OCI-LY7 (cell line): ENCODE results near the gene CMIP. TPM values are rescaled to one million over a fixed set of nuclear protein-coding genes. Genes with fewer than 3 reads are reported as not detected.

Experiments used
- BruUV-seq: library from RNA; stranded (reverse); fragments of 400-500 nt; replicated peaks from 2 replicates; lab custom pipeline; 2021; lab: Mats Ljungman, UMichigan
- CTCF ChIA-PET: fragments of 300-600 bp; sonication (Branson Sonifier 250); formaldehyde crosslinking; loops from one replicate; lab custom pipeline; 2022; ENCODE audit warnings: antibody characterized with exemption; ENCODE audit not compliant: unreplicated experiment; lab: Charles Lee
- POLR2A ChIA-PET: fragments of 300-600 bp; sonication (Branson Sonifier 250); formaldehyde crosslinking; loops from one replicate; lab custom pipeline; 2022; ENCODE audit warnings: antibody characterized with exemption; lab: Charles Lee
- DNase-seq: peaks from one replicate; pipeline ENCODE4 v3.0.0-alpha.2; 2015; ENCODE audit warnings: low spot score
- H2AFZ ChIP-seq: fragments of 200-600 bp; sonication (generic), shearing (Covaris generic); 2 replicates; pipeline ENCODE4 v1.6.1; 2014; ENCODE audit warnings: mild to moderate bottlenecking, antibody characterized with exemption, low read length, moderate library complexity
- H3K27ac ChIP-seq: fragments of 200-600 bp; sonication (generic); 2 replicates; pipeline ENCODE4 v1.5.1; 2014; ENCODE audit warnings: mixed run types, low read depth, mild to moderate bottlenecking, moderate library complexity, low read length, inconsistent platforms; ENCODE audit not compliant: poor library complexity, severe bottlenecking
- H3K36me3 ChIP-seq: fragments of 200-600 bp; sonication (generic); 2 replicates; pipeline ENCODE4 v1.6.1; 2014; ENCODE audit warnings: mild to moderate bottlenecking, antibody characterized with exemption, low read length, moderate library complexity, mixed read lengths; ENCODE audit not compliant: insufficient read depth
- H3K4me1 ChIP-seq: fragments of 200-600 bp; sonication (generic); 2 replicates; pipeline ENCODE4 v1.5.1; 2014; ENCODE audit warnings: mild to moderate bottlenecking, low read length; ENCODE audit not compliant: insufficient read depth, poor library complexity, severe bottlenecking
- H3K4me2 ChIP-seq: fragments of 200-600 bp; sonication (generic); 2 replicates; pipeline ENCODE4 v1.6.1; 2014; ENCODE audit warnings: mild to moderate bottlenecking, low read length
- H3K4me3 ChIP-seq: fragments of 200-600 bp; sonication (generic); 2 replicates; pipeline ENCODE4 v1.5.1; 2014; ENCODE audit warnings: mild to moderate bottlenecking, low read depth, low read length; ENCODE audit not compliant: poor library complexity, severe bottlenecking
- H3K79me2 ChIP-seq: fragments of 200-600 bp; sonication (generic); 2 replicates; pipeline ENCODE4 v1.6.1; 2016; ENCODE audit warnings: low read depth, mild to moderate bottlenecking, low read length, moderate library complexity, mixed read lengths; ENCODE audit not compliant: insufficient read depth
- H3K9me2 ChIP-seq: fragments of 200-600 bp; sonication (generic); 2 replicates; pipeline ENCODE4 v1.6.1; 2016; ENCODE audit warnings: mild to moderate bottlenecking, low read length, mixed read lengths; ENCODE audit not compliant: insufficient read depth
- H3K9me3 ChIP-seq: fragments of 200-600 bp; sonication (generic); 2 replicates; pipeline ENCODE4 v1.6.1; 2014; ENCODE audit warnings: mild to moderate bottlenecking, mixed run types, low read length, mixed read lengths
- H4K20me1 ChIP-seq: fragments of 200-600 bp; sonication (generic); 2 replicates; pipeline ENCODE4 v1.6.1; 2014; ENCODE audit warnings: mild to moderate bottlenecking, antibody characterized with exemption, low read length, moderate library complexity, mixed read lengths; ENCODE audit not compliant: insufficient read depth
- EZH2phosphoT487 ChIP-seq: fragments of 200-600 bp; sonication (generic); IDR thresholded peaks from 2 replicates; pipeline ENCODE4 v1.6.1; 2018; ENCODE audit warnings: low read depth, borderline replicate concordance, mild to moderate bottlenecking, mixed run types, antibody characterized with exemption, low read length, moderate library complexity, mixed read lengths
- intact Hi-C: fragments of 100-400 bp; cut with micrococcal nuclease; formaldehyde crosslinking; loops from one replicate; pipeline ENCODE4 v1.10.0; 2022; ENCODE audit not compliant: unreplicated experiment
- total RNA-seq, 2 experiments: library from RNA; depleted of rRNA in 1 of 2; stranded (reverse); fragments of >200 nt in 1 of 2; shearing (Covaris generic) in 1 of 2; gene quantifications; 2 replicates each; pipeline ENCODE4 v1.2.3, GENCODE V29; 2014 to 2022
- TF ChIP-seq, protein P1 (sequence below): fragments of 200-600 bp; sonication (generic); conservative IDR thresholded peaks from 2 replicates; pipeline ENCODE4 v1.5.1; 2014; ENCODE audit warnings: mild to moderate bottlenecking, antibody characterized with exemption, low read length, moderate library complexity, mixed read lengths

Gene CMIP
- total RNA-seq, 2 experiments from 2014 or later, result 15.4 to 70.3 TPM

DNA sequence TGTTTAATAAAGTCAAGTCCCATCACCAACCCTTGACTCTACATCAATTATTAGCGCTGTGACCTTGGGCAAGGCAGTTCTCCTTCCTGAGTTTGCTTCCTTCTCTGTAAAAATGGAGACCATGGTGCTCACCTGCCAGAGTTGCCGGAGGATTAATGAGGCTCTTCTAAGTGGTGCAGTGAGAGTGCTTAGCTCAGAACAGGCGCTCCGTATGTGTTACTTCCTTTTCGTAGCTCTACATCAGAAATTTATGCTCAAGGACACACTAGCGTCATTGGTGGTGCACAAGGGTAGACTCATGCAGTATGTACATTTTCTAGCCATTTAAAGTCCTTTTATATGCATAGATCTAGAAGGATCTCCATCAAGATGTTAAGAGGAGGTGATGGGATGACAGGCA lies 17.4 kb upstream of the CMIP start:
- Histone ChIP-seq H4K20me1 (no peaks in the 10 kb centered on the region), H3K27ac (no peak overlapping the region), H3K79me2 (no peaks in the 10 kb centered on the region), H2AFZ (peak overlapping the region; percentile 31; the same call in 1 of the 2 replicates), H3K36me3 (no peaks in the 10 kb centered on the region), H3K9me2 (no peaks in the 10 kb centered on the region), H3K4me3 (no peak overlapping the region), H3K4me1 (peaks cover 56% of the 10 kb centered on the region), H3K9me3 (no peaks in the 10 kb centered on the region), H3K4me2 (no peak overlapping the region)
- ChIA-PET CTCF (no interaction called here), POLR2A (interaction anchor here (0.6 to 2.4 kb wide), 4 partner anchors 9 to 194 kb away, joined by 3 to 11 read pairs (median 4); no protein-coding TSS in a partner anchor)
- BruUV-seq, result no TSS peak
- no peak for DNase-seq
- TF ChIP-seq, protein P1, sequence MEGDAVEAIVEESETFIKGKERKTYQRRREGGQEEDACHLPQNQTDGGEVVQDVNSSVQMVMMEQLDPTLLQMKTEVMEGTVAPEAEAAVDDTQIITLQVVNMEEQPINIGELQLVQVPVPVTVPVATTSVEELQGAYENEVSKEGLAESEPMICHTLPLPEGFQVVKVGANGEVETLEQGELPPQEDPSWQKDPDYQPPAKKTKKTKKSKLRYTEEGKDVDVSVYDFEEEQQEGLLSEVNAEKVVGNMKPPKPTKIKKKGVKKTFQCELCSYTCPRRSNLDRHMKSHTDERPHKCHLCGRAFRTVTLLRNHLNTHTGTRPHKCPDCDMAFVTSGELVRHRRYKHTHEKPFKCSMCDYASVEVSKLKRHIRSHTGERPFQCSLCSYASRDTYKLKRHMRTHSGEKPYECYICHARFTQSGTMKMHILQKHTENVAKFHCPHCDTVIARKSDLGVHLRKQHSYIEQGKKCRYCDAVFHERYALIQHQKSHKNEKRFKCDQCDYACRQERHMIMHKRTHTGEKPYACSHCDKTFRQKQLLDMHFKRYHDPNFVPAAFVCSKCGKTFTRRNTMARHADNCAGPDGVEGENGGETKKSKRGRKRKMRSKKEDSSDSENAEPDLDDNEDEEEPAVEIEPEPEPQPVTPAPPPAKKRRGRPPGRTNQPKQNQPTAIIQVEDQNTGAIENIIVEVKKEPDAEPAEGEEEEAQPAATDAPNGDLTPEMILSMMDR, result no peak
- TF ChIP-seq EZH2phosphoT487, result no peak
- intact Hi-C loops, result no loop called here

DNA sequence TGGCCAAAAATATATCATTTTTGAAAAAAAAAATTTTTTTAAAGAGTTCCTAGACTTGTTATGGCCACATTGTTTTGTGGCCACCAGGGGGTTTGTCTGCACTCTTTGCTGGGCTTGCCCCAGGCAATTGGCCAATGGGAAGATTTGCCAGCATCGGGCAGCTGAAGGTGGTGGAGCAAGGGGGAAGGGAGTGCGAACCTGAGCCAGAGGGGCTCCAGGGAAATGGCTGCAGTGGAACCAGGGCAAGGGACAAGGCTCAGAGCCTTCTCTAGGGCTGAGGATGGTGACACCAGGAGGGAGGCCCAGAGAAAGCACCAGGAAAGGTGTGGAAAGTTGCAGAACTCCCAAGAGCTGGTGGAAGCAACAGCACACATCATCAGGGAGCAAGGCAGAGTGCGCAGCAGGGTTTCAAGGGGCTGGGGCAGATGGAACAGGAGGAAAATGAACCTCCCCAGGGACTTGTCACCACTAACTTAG lies 15.5 kb upstream of the CMIP start:
- TF ChIP-seq, protein P1, result peak; percentile 78
- TF ChIP-seq EZH2phosphoT487, result no peak
- Histone ChIP-seq H3K36me3 (no peaks in the 10 kb centered on the region), H3K4me3 (no peak overlapping the region), H3K9me2 (no peaks in the 10 kb centered on the region), H2AFZ (peak overlapping the region; percentile 4; the same call in 1 of the 2 replicates), H3K4me2 (peak overlapping the region; percentile 20; the same call in 1 of the 2 replicates), H3K9me3 (no peaks in the 10 kb centered on the region), H3K4me1 (peaks cover 74% of the 10 kb centered on the region), H4K20me1 (no peaks in the 10 kb centered on the region), H3K79me2 (no peaks in the 10 kb centered on the region), H3K27ac (no peak overlapping the region)
- BruUV-seq, result no TSS peak
- intact Hi-C loops, result no loop called here
- DNase-seq, result peak; percentile 77
- CTCF ChIA-PET, result interaction anchor here (0.6 kb wide), 1 partner anchor 27 kb away, joined by 3 read pairs; no protein-coding TSS in a partner anchor
- POLR2A ChIA-PET, result interaction anchor here (1.0 to 2.4 kb wide), 6 partner anchors 11 to 24 kb away, joined by 3 to 11 read pairs (median 4); no protein-coding TSS in a partner anchor
